ENCODE data around the gene MOSPD3. TPM values are rescaled to one million over a fixed set of nuclear protein-coding genes. Genes with fewer than 3 reads are reported as not detected.
"Not testable (repeated sequence)": the region's sequence is repeated elsewhere in the genome, so short reads cannot be mapped to it uniquely, and the experiment has no call there.

Gene MOSPD3
- 4.3 and 4.6 TPM in 2 replicates for total RNA-seq

GRCh38 chr7:100611983-100612729, at the start of gene MOSPD3:
MOSPD3 (plus strand) TSS chr7:100612540; CDS start chr7:100612792, 252 bp downstream.
- peak; percentile 99 for DNase-seq (ENCODE audit: low read depth, low spot score)

DNA sequence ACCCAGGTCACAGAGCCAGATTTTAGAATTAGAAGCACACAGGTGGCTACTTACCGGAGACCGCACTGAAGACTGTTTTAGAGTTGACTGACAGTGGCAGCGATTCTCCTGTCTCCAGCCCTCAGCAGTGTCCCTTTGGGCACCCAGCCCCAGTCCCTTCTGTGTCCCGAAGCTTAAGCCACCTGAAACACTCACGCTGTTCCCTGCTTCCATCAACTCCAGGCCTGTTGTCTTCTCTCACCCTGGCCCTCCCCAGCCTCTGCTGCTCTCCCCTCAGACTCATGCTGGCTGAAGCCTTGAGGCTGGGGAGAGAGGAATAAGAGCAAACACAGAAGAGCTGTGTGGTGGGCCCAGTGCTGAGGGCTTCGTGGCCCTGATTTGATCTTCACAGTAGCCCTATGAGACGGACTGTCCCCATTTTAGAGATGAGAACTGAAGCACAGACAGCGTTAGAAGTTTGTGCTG, 49.2 kb upstream of the MOSPD3 start:
- no peak for DNase-seq (ENCODE audit: low read depth, low spot score)

- no peak for DNase-seq (ENCODE audit: low read depth, low spot score)
These were observed 48.4 kb upstream of the MOSPD3 start for GRCh38 chr7:100563809-100564400.

- DNase-seq (ENCODE audit: low read depth, low spot score): not testable (repeated sequence)
These were observed 47.9 kb upstream of the MOSPD3 start for GRCh38 chr7:100564405-100564804.

- DNase-seq (ENCODE audit: low read depth, low spot score): no peak
These were observed 47.2 kb upstream of the MOSPD3 start for GRCh38 chr7:100565133-100565571.

- no peak for DNase-seq (ENCODE audit: low read depth, low spot score)
These were observed 46.3 kb upstream of the MOSPD3 start for GRCh38 chr7:100566018-100566531.

DNA sequence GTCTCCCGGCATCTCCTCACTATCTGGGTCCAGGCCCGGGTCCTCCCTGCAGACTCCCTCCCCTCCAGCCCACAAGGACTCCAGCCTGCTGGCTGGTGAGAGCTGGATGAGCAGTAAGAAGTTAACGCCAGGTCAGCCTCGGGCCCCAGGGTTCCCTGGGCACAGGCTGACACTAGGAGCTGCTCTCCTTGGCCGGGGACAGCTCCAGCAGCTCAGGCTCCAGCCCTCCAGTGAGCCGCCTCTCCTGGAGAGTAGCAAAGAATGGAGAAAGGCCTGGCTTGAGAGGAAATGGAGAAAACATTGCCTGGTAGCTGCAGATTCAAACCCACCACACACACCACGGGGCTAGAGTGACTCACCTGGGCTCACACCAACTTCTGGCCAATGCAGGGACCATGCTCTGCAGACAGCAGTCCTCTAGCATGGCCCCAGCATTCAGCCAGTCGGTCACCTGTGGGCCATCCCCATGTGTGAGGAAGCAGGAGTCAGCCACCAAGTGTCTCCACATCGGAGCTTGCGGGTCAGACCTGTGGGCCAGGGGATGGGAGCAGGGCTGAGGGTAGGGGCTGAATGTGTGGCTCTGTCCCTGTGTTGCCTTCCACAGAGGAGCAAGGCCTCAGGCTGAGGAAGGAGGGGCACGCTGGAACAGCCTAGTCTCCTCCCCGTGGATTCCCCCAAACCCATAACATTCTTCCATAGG, 45.2 kb upstream of the MOSPD3 start:
- DNase-seq (ENCODE audit: low read depth, low spot score): no peak

GRCh38 chr7:100567751-100568175, 44.6 kb upstream of the MOSPD3 start:
- no peak for DNase-seq (ENCODE audit: low read depth, low spot score)

GRCh38 chr7:100568176-100568895, 44.0 kb upstream of the MOSPD3 start:
- DNase-seq (ENCODE audit: low read depth, low spot score): no peak

DNA sequence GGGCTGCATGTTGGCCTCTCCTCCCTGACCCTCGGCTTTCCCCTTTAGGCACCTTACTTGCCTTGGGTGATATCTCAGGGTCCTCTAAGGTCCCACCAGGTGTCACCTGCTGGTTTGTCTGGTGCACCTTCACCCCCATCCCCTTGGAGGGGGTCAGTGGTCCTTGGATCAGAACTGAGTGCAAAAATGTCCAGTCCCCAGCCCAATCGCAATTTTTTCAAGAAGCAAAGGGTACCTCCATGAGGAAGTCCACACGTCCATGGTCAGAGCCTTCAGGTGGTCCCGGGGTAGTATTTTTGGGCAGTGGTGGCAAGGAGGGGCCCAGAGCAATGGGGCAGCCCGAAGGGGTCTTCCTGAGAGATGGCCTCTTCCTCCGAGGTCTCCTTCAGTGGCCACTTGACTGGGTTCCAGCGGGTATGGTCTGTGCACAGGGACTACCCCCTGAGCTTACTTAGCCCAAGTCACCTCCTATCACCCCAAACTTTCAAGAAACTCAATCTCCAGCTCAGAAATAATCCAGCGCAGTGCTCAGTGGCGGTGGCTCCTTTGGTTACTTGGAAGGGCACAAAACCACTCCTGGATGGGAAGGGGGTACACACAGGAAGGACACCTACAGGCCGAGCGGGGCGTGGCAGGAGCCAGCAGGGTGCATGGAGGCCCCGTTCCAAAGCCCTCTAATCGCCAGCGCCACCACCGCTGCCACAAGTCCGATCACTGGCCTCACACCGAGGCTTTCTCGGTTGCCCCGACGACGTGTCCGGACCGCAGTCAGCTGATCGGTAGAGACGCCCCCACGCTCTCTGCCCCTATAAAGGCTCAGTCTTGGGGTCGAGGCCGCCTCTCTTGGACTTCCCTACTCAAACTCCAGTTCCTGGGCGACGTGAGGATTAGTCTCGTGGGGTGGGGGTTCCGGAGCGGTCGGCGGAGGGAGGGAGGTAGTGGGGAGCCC, 43.2 kb upstream of the MOSPD3 start:
- DNase-seq (ENCODE audit: low read depth, low spot score): no peak

DNA sequence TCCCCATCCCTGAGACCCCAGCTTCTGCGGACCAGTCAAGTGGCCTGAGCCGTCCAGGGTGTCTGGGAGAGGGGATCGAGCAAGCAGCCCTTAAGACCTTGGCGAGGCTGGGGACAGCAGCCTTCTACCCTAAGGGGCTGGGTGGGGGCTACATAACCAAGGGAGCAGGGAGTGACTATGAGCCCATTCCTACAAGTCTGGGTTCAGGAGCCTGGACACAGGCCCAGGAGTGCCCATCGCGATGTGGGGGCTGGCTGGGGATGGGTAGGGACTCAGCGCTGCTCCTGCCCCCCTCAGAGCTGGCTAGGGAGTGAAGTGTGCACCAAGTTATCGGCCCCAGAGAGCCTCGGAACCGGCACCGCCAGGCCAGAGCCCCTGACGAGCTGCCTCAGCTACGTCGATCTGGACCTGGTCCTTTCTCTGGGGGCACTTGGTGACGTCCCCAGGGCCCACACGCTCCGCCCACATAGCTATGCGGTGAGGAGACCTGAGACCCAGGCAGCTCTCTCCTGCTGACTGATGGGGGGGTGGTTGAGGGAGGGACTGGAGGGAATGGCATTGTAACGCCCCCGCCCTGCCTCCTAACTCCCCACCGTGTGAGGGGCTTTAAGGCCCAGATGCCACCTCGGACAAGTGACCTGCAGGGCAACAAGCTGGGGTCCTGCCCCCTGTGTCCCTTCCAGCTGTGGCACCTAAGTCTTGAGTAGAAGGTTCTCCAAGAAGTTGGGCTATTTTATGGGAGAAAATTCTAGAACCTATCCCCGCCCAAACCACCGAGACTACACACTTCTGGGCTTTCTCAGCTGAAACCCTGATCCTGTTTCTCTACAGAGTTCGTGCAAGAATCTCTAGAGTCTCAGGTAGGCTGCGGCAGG, 41.1 kb upstream of the MOSPD3 start:
- DNase-seq (ENCODE audit: low read depth, low spot score): no peak

- no peak for DNase-seq (ENCODE audit: low read depth, low spot score)
These were observed 40.6 kb upstream of the MOSPD3 start for GRCh38 chr7:100571829-100572116.

GRCh38 chr7:100572281-100572948, 39.9 kb upstream of the MOSPD3 start:
- no peak for DNase-seq (ENCODE audit: low read depth, low spot score)

GRCh38 chr7:100572949-100573675, 39.2 kb upstream of the MOSPD3 start:
- DNase-seq (ENCODE audit: low read depth, low spot score): no peak

GRCh38 chr7:100573691-100574361, 38.5 kb upstream of the MOSPD3 start, which contains the start of gene SAP25:
SAP25 (minus strand) TSS chr7:100573900; CDS start chr7:100573742, 158 bp downstream.
- no peak for DNase-seq (ENCODE audit: low read depth, low spot score)

GRCh38 chr7:100574362-100575205, 37.8 kb upstream of the MOSPD3 start:
- no peak for DNase-seq (ENCODE audit: low read depth, low spot score)

GRCh38 chr7:100575206-100575631, 37.1 kb upstream of the MOSPD3 start:
- DNase-seq (ENCODE audit: low read depth, low spot score): no peak

Measured in pulmonary artery endothelial cell (primary cell).